ENCODE results near the gene SGSM1. TPM values are rescaled to one million over a fixed set of nuclear protein-coding genes. Genes with fewer than 3 reads are reported as not detected.

The SGSM1 gene
- polyA plus RNA-seq, 1 experiment, result not detected

GRCh38 chr22:24961217-24961844 is 155.3 kb downstream of the SGSM1 start:
- TF ChIP-seq CTCF (IDR thresholded peaks at IDR 0.05; ENCODE audit: low read depth, low read length), result no peak
- no peak overlapping the region for H3K27ac ChIP-seq (ENCODE audit: low read depth, low read length)
- H3K4me3 ChIP-seq (ENCODE audit: low read depth, low read length), result no peak overlapping the region
- POLR2A ChIA-PET, result no interaction called here
- no peaks in the 10 kb centered on the region for H3K9me3 ChIP-seq (ENCODE audit: control insufficient read depth, insufficient read depth, low read length)
- DNase-seq (ENCODE audit: low read depth, low spot score), result no peak
- CTCF ChIA-PET, result no interaction called here
- H3K27me3 ChIP-seq (ENCODE audit: control insufficient read depth, insufficient read depth, low read length), result no peaks in the 10 kb centered on the region

- no peaks in the 10 kb centered on the region for H3K27me3 ChIP-seq (ENCODE audit: control insufficient read depth, insufficient read depth, low read length)
- no peak overlapping the region for H3K27ac ChIP-seq (ENCODE audit: low read depth, low read length)
- ChIA-PET POLR2A (no interaction called here), CTCF (no interaction called here)
- H3K4me3 ChIP-seq (ENCODE audit: low read depth, low read length), result no peak overlapping the region
- H3K9me3 ChIP-seq (ENCODE audit: control insufficient read depth, insufficient read depth, low read length), result no peaks in the 10 kb centered on the region
- no peak for DNase-seq (ENCODE audit: low read depth, low spot score)
- no peak for TF ChIP-seq CTCF (IDR thresholded peaks at IDR 0.05; ENCODE audit: low read depth, low read length)
These were observed 156.1 kb downstream of the SGSM1 start for GRCh38 chr22:24962094-24962493.

- CTCF ChIA-PET, result no interaction called here
These were observed 156.8 kb downstream of the SGSM1 start for GRCh38 chr22:24962835-24963234.

GRCh38 chr22:24964441-24964840 is 158.4 kb downstream of the SGSM1 start:
- H3K4me3 ChIP-seq (ENCODE audit: low read depth, low read length), result no peak overlapping the region
- H3K27ac ChIP-seq (ENCODE audit: low read depth, low read length), result no peak overlapping the region
- DNase-seq (ENCODE audit: low read depth, low spot score), result no peak
- TF ChIP-seq CTCF (IDR thresholded peaks at IDR 0.05; ENCODE audit: low read depth, low read length), result no peak
- H3K27me3 ChIP-seq (ENCODE audit: control insufficient read depth, insufficient read depth, low read length), result no peaks in the 10 kb centered on the region
- ChIA-PET CTCF (no interaction called here), POLR2A (no interaction called here)
- H3K9me3 ChIP-seq (ENCODE audit: control insufficient read depth, insufficient read depth, low read length), result no peaks in the 10 kb centered on the region

More at GRCh38 chr22:24962835-24963234, 156.8 kb downstream of the SGSM1 start:
- no peak for DNase-seq (ENCODE audit: low read depth, low spot score)
- POLR2A ChIA-PET, result no interaction called here
- H3K27me3 ChIP-seq (ENCODE audit: control insufficient read depth, insufficient read depth, low read length), result no peaks in the 10 kb centered on the region
- no peak for TF ChIP-seq CTCF (IDR thresholded peaks at IDR 0.05; ENCODE audit: low read depth, low read length)
- H3K9me3 ChIP-seq (ENCODE audit: control insufficient read depth, insufficient read depth, low read length), result no peaks in the 10 kb centered on the region
- no peak overlapping the region for H3K4me3 ChIP-seq (ENCODE audit: low read depth, low read length)
- no peak overlapping the region for H3K27ac ChIP-seq (ENCODE audit: low read depth, low read length)

- POLR2A ChIA-PET, result no interaction called here
- Histone ChIP-seq H3K27ac (ENCODE audit: low read depth, low read length) (no peak overlapping the region), H3K9me3 (ENCODE audit: control insufficient read depth, insufficient read depth, low read length) (no peaks in the 10 kb centered on the region), H3K27me3 (ENCODE audit: control insufficient read depth, insufficient read depth, low read length) (no peaks in the 10 kb centered on the region), H3K4me3 (ENCODE audit: low read depth, low read length) (no peak overlapping the region)
- no peak for TF ChIP-seq CTCF (IDR thresholded peaks at IDR 0.05; ENCODE audit: low read depth, low read length)
- CTCF ChIA-PET, result no interaction called here
- DNase-seq (ENCODE audit: low read depth, low spot score), result no peak
These were observed 160.0 kb downstream of the SGSM1 start for GRCh38 chr22:24965822-24966626.
